Kidney (tissue), 22 donors: Measurements from ENCODE around the gene FAM241A. TPM values are rescaled to one million over a fixed set of nuclear protein-coding genes. Genes with fewer than 3 reads are reported as not detected.

Experiments used
- DNase-seq, 5 donors: peaks; one replicate each; pipeline ENCODE4 v3.0.0-alpha.2; 2013 to 2020
- FAIRE-seq: peaks from 2 replicates; lab custom pipeline; 2012; peaks lifted over from hg19 to GRCh38; lab: Jason Lieb, UNC
- H3K27ac ChIP-seq, 2 donors: one replicate each; pipeline ENCODE4 v1.7.0; 2013; ENCODE audit warnings: low read depth in 2 of 2, low read length in 2 of 2, inconsistent platforms in 1 of 2
- H3K27me3 ChIP-seq: one replicate; pipeline ENCODE4 v1.7.1; 2013; ENCODE audit warnings: low read length, inconsistent platforms; ENCODE audit not compliant: control insufficient read depth, insufficient read depth
- H3K36me3 ChIP-seq, 3 donors: one replicate each; pipeline versions ENCODE4 v1.7.0 to v1.7.1; 2013; ENCODE audit warnings: low read length in 3 of 3, control low read depth in 1 of 3, inconsistent platforms in 1 of 3; ENCODE audit not compliant: insufficient read depth in 3 of 3, control insufficient read depth in 2 of 3
- H3K4me1 ChIP-seq, 3 donors: one replicate each; pipeline versions ENCODE4 v1.7.0 to v1.7.1; 2013; ENCODE audit warnings: low read length in 3 of 3, inconsistent platforms in 1 of 3, low read depth in 1 of 3; ENCODE audit not compliant: control insufficient read depth in 2 of 3, insufficient read depth in 2 of 3
- H3K4me3 ChIP-seq, 3 donors: one replicate each; pipeline versions ENCODE4 v1.7.0 to v1.8.1; 2013; ENCODE audit warnings: low read length in 3 of 3, control low read depth in 1 of 3, inconsistent platforms in 1 of 3
- H3K9ac ChIP-seq, 3 donors: one replicate each; pipeline versions ENCODE4 v1.7.0 to v1.7.1; 2013; ENCODE audit warnings: low read length in 3 of 3, control low read depth in 1 of 3, inconsistent platforms in 1 of 3
- H3K9me3 ChIP-seq, 3 donors: one replicate each; pipeline versions ENCODE4 v1.7.0 to v1.7.1; 2013; ENCODE audit warnings: low read length in 3 of 3, control low read depth in 1 of 3, inconsistent platforms in 1 of 3; ENCODE audit not compliant: control insufficient read depth in 2 of 3, insufficient read depth in 1 of 3
- CTCF ChIP-seq: IDR thresholded peaks from 3 replicates; pipeline ENCODE4 v1.5.1; 2012; ENCODE audit warnings: mild to moderate bottlenecking, moderate library complexity, borderline replicate concordance; ENCODE audit not compliant: insufficient read depth; ENCODE audit errors: extremely low read depth
- intact Hi-C: fragments of 100-400 bp; cut with DNase I; formaldehyde crosslinking; loops from one replicate; pipeline ENCODE4 v1.11.1; 2022
- long read RNA-seq, 10 donors: library from polyadenylated mRNA in 1 of 10; unstranded in 1 of 10; transcript quantifications; one replicate each; pipeline ENCODE4 v2.0.0 and lab custom pipeline, GENCODE V29; 2021 to 2026
- polyA plus RNA-seq: library from polyadenylated mRNA; stranded (reverse); fragments of 350-450 nt; fragmentation: Illumina TruSeq; extraction: RNeasy Lipid Tissue Mini Kit (QIAGEN cat#74804); gene quantifications from one replicate; pipeline ENCODE4 v1.2.3, GENCODE V29; 2014; ENCODE audit warnings: low read depth, low replicate concordance; ENCODE audit not compliant: insufficient read depth
- total RNA-seq: library from RNA; stranded (reverse); fragmentation: NEBNext Ultra II Directional; extraction: Animal tissue kit (Norgen Biotek cat#: 25700); gene quantifications from one replicate; pipeline ENCODE4 v1.2.1, GENCODE V29; 2021
- donor health status: control.
- donor health status: control.
- donor health status: control.
- donor health status: control.
- donor health status: control.
- donor health status: DM: yes; HTN: yes; CAD: no.
- donor health status: Normal renal cell carcinoma (clear cell type).

The FAM241A gene
- total RNA-seq (2.9 TPM), polyA plus RNA-seq (1.9 TPM)
- long read RNA-seq, donor 1, full-length matches to known transcripts, result 3 of 3 reads
- long read RNA-seq, donor 1, partial matches to known transcripts, result 0 of 3 reads
- long read RNA-seq, donor 1, other reads (novel, unspliced or antisense), result 0 of 3 reads
- long read RNA-seq, donor 2, full-length matches to known transcripts, result 2 of 2 reads
- long read RNA-seq, donor 2, partial matches to known transcripts, result 0 of 2 reads
- long read RNA-seq, donor 2, other reads (novel, unspliced or antisense), result 0 of 2 reads
- long read RNA-seq, donor 3, full-length matches to known transcripts, result 2 of 2 reads
- long read RNA-seq, donor 3, partial matches to known transcripts, result 0 of 2 reads
- long read RNA-seq, donor 3, other reads (novel, unspliced or antisense), result 0 of 2 reads
- long read RNA-seq, donor 4, result 0 reads
- long read RNA-seq, donor 5, full-length matches to known transcripts, result 1 of 1 reads
- long read RNA-seq, donor 5, partial matches to known transcripts, result 0 of 1 reads
- long read RNA-seq, donor 5, other reads (novel, unspliced or antisense), result 0 of 1 reads
- long read RNA-seq, donor 6, full-length matches to known transcripts, result 2 of 2 reads
- long read RNA-seq, donor 6, partial matches to known transcripts, result 0 of 2 reads
- long read RNA-seq, donor 6, other reads (novel, unspliced or antisense), result 0 of 2 reads
- long read RNA-seq, donor 7, full-length matches to known transcripts, result 21 of 22 reads
- long read RNA-seq, donor 7, partial matches to known transcripts, result 0 of 22 reads
- long read RNA-seq, donor 7, other reads (novel, unspliced or antisense), result 1 of 22 reads
- long read RNA-seq, donor 8, full-length matches to known transcripts, result 7 of 7 reads
- long read RNA-seq, donor 8, partial matches to known transcripts, result 0 of 7 reads
- long read RNA-seq, donor 8, other reads (novel, unspliced or antisense), result 0 of 7 reads
- long read RNA-seq, donor 9, full-length matches to known transcripts, result 2 of 2 reads
- long read RNA-seq, donor 9, partial matches to known transcripts, result 0 of 2 reads
- long read RNA-seq, donor 9, other reads (novel, unspliced or antisense), result 0 of 2 reads
- long read RNA-seq, donor 10, full-length matches to known transcripts, result 2 of 2 reads
- long read RNA-seq, donor 10, partial matches to known transcripts, result 0 of 2 reads
- long read RNA-seq, donor 10, other reads (novel, unspliced or antisense), result 0 of 2 reads

- Histone ChIP-seq H3K9ac (peak within 1 kb of the TSS; percentile 12 to 88 (median 75)), H3K9me3 (no peaks in the 10 kb centered on the region), H3K27ac (peak within 1 kb of the TSS; percentile 85 to 88), H3K36me3 (no peaks in the 10 kb centered on the region), H3K4me1 (peaks cover 0 to 4% (median 2%) of the 10 kb centered on the region in 3 donors), H3K4me3 (peak within 1 kb of the TSS; percentile 61 to 96 (median 93)), H3K27me3 (no peaks in the 10 kb centered on the region)
- intact Hi-C loops, result loop anchor here (10.0 kb wide), 1 partner anchor 79 kb away; no protein-coding TSS in a partner anchor
- no peak for TF ChIP-seq CTCF
- DNase-seq (peak; percentile 86 to 96 (median 89)), FAIRE-seq (no peak)
Measured at GRCh38 chr4:112145326-112145789, at the start of gene FAM241A. Gene FAM241A, plus strand, starts transcription at chr4:112145454. Its CDS starts 127 bp downstream, at chr4:112145581.

- intact Hi-C loops, result no loop called here
- TF ChIP-seq CTCF, result no peak
- Histone ChIP-seq H3K36me3 (no peaks in the 10 kb centered on the region), H3K4me1 (no peaks in the 10 kb centered on the region), H3K4me3 (no peak overlapping the region), H3K27ac (no peak overlapping the region), H3K9me3 (no peaks in the 10 kb centered on the region), H3K9ac (no peak overlapping the region), H3K27me3 (no peaks in the 10 kb centered on the region)
- no peak for FAIRE-seq
- DNase-seq, result no peak
Measured at GRCh38 chr4:112098841-112099530, 46.3 kb upstream of the FAM241A start.

DNA sequence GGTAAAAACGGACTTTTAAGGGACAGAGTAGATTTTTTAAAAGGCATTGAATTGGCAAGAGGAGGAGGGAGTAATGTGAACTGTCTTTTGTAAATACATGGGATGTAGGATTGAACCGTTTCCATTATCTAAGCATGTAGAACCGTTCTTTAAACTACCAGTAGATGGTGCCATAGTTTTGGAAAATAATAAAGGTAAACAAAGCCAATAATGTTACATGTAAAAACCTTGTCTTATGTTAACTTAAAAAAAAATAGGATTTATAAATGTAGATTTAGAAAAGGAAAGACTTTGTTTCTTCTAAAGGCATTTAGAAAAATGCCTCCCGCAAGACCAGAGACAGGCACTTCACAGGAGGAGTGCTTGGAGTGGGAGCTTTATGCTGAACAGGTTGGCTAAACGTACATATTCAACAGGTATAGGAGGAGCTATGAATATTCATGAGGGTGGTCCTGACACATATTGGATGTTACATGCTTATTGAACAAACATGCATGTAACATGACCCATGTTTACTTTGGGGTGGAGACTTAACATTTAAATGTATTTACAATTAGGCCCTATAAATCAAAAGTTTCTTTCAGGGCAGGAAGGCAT lies 45.5 kb upstream of the FAM241A start:
- no peak overlapping the region for H3K27ac ChIP-seq
- intact Hi-C loops, result loop anchor here (5.0 kb wide), 1 partner anchor 138 kb away; no protein-coding TSS in a partner anchor
- no peak overlapping the region for H3K9ac ChIP-seq
- no peaks in the 10 kb centered on the region for H3K36me3 ChIP-seq
- DNase-seq (peak in 2 of 5 donors; percentile 64 to 69), FAIRE-seq (peak; percentile 97)
- H3K27me3 ChIP-seq, result no peaks in the 10 kb centered on the region
- no peaks in the 10 kb centered on the region for H3K9me3 ChIP-seq
- H3K4me1 ChIP-seq, result no peaks in the 10 kb centered on the region
- no peak overlapping the region for H3K4me3 ChIP-seq
- peak; percentile 49 for TF ChIP-seq CTCF
